Right cardiac atrium (tissue), 5 donors: ENCODE measurements around the gene TCF12. TPM values are rescaled to one million over a fixed set of nuclear protein-coding genes. Genes with fewer than 3 reads are reported as not detected.
"Not testable (repeated sequence)": the region's sequence is repeated elsewhere in the genome, so short reads cannot be mapped to it uniquely, and the experiment has no call there.

Source experiments
- ATAC-seq, 2 donors: fragments of 200-7000 bp; cut with Tn5 transposase; one replicate each; pipeline versions ENCODE4 v1.8.0 to v1.9.1; 2020; ENCODE audit warnings: moderate library complexity in 2 of 2, mild to moderate bottlenecking in 1 of 2
- DNase-seq, 3 donors: peaks; one replicate each; pipeline ENCODE4 v3.0.0-alpha.2; 2020
- H3K27ac ChIP-seq: one replicate; pipeline ENCODE4 v1.5.1; 2013; ENCODE audit warnings: mild to moderate bottlenecking, low read length, control low read depth, moderate library complexity
- H3K27me3 ChIP-seq: one replicate; pipeline ENCODE4 v1.6.1; 2013; ENCODE audit not compliant: control insufficient read depth, insufficient read depth
- H3K4me1 ChIP-seq: one replicate; pipeline ENCODE4 v1.6.1; 2013; ENCODE audit warnings: low read length; ENCODE audit not compliant: control insufficient read depth, insufficient read depth
- H3K4me3 ChIP-seq: one replicate; pipeline ENCODE4 v1.5.1; 2013; ENCODE audit warnings: low read length, control low read depth
- H3K9me3 ChIP-seq: one replicate; pipeline ENCODE4 v1.6.1; 2013; ENCODE audit warnings: low read length; ENCODE audit not compliant: control insufficient read depth
- WGBS: extraction: QIAGEN DNeasy Blood & Tissue Kit; methylation state at CpG from one replicate; pipeline ENCODE4 v1.1.7; 2013; 5-methylcytosine and 5-hydroxymethylcytosine counted together
- intact Hi-C, 4 donors: fragments of 100-400 bp; cut with DNase I; formaldehyde crosslinking; loops; one replicate each; pipeline versions ENCODE4 v1.11.0 to v1.14.0; 2022 to 2023
- polyA plus RNA-seq: library from polyadenylated mRNA; stranded (reverse); fragments of 200-250 nt; gene quantifications from one replicate; pipeline ENCODE4 v1.2.3, GENCODE V29; 2013
- total RNA-seq, 4 donors: library from RNA; stranded (reverse); fragmentation: NEBNext Ultra II Directional; extraction: Animal tissue kit (Norgen Biotek cat#: 25700); gene quantifications; one replicate each; pipeline ENCODE4 v1.2.1, GENCODE V29; 2021
- donor health status: healthy with polysubstance abuse.
- donor health status: DM: no; HTN: yes; CAD: no.
- donor health status: DM: no; HTN: no; CAD: no.
- donor health status: DM: no; HTN: yes; CAD: no; lungs with severe emphysema.
- donor health status: DM: yes; HTN: yes; CAD: no.

The TCF12 gene
- total and polyA plus RNA-seq, 5 donors: 11.7 to 58.8 (median 51.5) TPM

GRCh38 chr15:56944485-56944884 lies 26.0 kb downstream of the TCF12 start:
- ATAC-seq (no peak), DNase-seq (no peak)
- Histone ChIP-seq H3K27ac (no peak overlapping the region), H3K4me1 (peaks cover 3% of the 10 kb centered on the region), H3K27me3 (no peaks in the 10 kb centered on the region), H3K9me3 (no peaks in the 10 kb centered on the region), H3K4me3 (no peak overlapping the region)
- 55% methylated on average over 1 of the region's 1 CpG for WGBS
- intact Hi-C loops: no loop called here

GRCh38 chr15:56946150-56946549 lies 27.7 kb downstream of the TCF12 start:
- no peak overlapping the region for H3K27ac ChIP-seq
- ATAC-seq: no peak

DNA sequence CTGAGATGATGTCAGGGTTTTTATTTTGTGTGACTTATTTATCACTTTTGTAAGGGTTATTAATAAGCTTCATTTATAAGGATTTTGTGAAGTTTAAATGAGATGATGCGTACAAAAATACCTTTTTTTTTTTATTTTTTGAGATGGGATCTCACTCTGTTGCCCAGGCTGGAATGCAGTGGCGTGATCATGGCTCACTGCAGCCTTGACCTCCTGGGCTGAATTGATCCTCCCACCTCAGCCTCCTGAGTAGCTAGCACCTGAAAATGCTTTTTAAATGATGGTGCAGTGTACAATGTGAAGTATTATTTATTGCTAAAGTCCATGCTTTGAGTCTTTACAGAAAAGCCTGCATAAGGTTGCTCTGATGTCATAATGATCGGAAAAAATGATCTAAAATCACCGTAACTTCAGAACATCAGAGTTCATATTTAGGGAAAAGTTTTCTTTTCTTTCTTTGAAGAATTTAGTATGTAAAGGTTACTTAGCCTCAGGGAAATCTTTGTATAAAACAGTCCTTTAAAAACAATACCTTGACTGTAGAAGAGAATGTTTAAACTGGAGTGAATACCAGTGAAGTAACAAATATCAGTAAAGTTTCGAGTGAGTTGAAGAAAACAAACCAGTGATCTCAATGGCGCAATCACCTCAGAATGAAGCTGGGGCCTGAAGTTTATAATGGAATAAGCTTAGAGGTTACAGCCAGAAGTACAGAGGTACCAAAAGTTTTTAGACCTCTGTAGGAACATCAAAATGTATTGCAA lies 29.7 kb downstream of the TCF12 start:
- Histone ChIP-seq H3K9me3 (no peaks in the 10 kb centered on the region), H3K27ac (no peak overlapping the region), H3K27me3 (no peaks in the 10 kb centered on the region), H3K4me1 (peaks cover 1% of the 10 kb centered on the region), H3K4me3 (no peak overlapping the region)
- intact Hi-C loops: no loop called here
- ATAC-seq (no peak), DNase-seq (no peak)
- 94% methylated on average over 6 of the region's 6 CpGs for WGBS

More at GRCh38 chr15:56946150-56946549, 27.7 kb downstream of the TCF12 start:
- Histone ChIP-seq H3K27me3 (no peaks in the 10 kb centered on the region), H3K4me3 (no peak overlapping the region), H3K4me1 (peaks cover 1% of the 10 kb centered on the region), H3K9me3 (no peaks in the 10 kb centered on the region)
- intact Hi-C loops: no loop called here
- no peak for DNase-seq
- WGBS: over 99% methylated on average over 3 of the region's 3 CpGs

DNA sequence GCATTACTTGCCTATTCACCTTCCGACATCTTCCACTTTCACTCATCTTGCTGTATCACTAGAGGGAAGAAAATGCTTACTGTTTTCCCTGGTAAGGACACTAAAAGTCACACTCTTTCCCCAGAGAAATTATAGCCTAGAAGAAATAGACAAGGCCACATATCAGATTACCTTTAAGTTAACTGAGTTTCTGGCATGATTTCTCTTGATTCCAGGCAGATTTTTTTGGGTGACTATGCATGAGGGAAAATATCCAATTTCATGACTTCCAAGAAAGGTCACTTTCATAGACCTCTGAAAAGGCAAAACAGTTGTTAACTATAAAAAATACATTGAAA lies 30.3 kb downstream of the TCF12 start:
- intact Hi-C loops: no loop called here
- Histone ChIP-seq H3K4me1 (peaks cover under 1% of the 10 kb centered on the region), H3K9me3 (no peaks in the 10 kb centered on the region), H3K27me3 (no peaks in the 10 kb centered on the region), H3K4me3 (no peak overlapping the region), H3K27ac (no peak overlapping the region)
- DNase-seq (no peak), ATAC-seq (no peak)
- WGBS: 93% methylated on average over 1 of the region's 1 CpG

DNA sequence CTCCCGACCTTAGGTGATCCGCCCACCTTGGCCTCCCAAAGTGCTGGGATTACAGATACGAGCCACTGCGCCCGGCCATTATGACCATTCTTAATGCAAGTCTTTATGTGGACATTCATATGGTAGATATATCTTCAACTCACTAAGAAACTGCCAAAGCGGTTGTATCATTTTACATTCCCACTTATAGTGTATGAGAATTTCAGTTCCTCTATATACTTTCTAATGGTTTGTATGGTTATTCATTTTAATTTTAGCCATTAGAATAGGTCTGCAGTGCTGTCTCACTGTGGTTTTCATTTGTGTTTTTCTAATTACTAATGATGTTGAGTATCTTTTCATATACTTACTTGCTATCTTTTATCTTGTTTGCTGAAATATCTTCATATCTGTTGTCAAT lies 32.5 kb downstream of the TCF12 start:
- ATAC-seq: no peak
- WGBS: 96% methylated on average over 6 of the region's 6 CpGs

GRCh38 chr15:56953790-56954189 lies 35.3 kb downstream of the TCF12 start:
- ATAC-seq (no peak), DNase-seq (no peak)
- no peaks in the 10 kb centered on the region for H3K27me3 ChIP-seq
- H3K4me3 ChIP-seq: no peak overlapping the region
- intact Hi-C loops: no loop called here
- no peaks in the 10 kb centered on the region for H3K9me3 ChIP-seq
- H3K4me1 ChIP-seq: peaks cover 2% of the 10 kb centered on the region
- 99% methylated on average over 1 of the region's 1 CpG for WGBS
- H3K27ac ChIP-seq: no peak overlapping the region

More for the DNA sequence above, 32.5 kb downstream of the TCF12 start:
- H3K9me3 ChIP-seq: no peaks in the 10 kb centered on the region
- DNase-seq: no peak
- H3K27me3 ChIP-seq: no peaks in the 10 kb centered on the region
- no peaks in the 10 kb centered on the region for H3K4me1 ChIP-seq
- intact Hi-C loops: no loop called here
- H3K27ac ChIP-seq: no peak overlapping the region
- H3K4me3 ChIP-seq: no peak overlapping the region

DNA sequence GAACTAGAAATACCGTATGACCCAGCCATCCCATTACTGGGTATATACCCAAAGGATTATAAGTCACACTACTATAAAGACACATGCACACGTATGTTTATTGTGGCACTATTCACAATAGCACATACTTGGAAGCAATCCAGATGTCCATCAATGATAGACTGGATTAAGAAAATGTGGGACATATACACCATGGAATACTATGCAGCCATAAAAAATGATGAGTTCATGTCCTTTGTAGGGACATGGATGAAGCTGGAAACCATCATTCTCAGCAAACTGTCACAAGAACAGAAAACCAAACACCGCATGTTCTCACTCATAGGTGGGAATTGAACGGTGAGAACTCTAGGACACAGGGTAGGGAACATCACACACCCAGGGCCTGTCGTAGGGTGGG lies 36.6 kb downstream of the TCF12 start:
- H3K9me3 ChIP-seq, H3K4me1 ChIP-seq, ATAC-seq, H3K4me3 ChIP-seq, H3K27ac ChIP-seq, DNase-seq, intact Hi-C loops, H3K27me3 ChIP-seq: not testable (repeated sequence)
- WGBS: 98% methylated on average over 5 of the region's 5 CpGs

- Histone ChIP-seq H3K27ac (no peak overlapping the region), H3K27me3 (no peaks in the 10 kb centered on the region), H3K4me3 (no peak overlapping the region), H3K9me3 (no peaks in the 10 kb centered on the region), H3K4me1 (peaks cover 3% of the 10 kb centered on the region)
- no peak for ATAC-seq
- DNase-seq: no peak
- intact Hi-C loops: no loop called here
Observed at GRCh38 chr15:56956538-56956937, 38.1 kb downstream of the TCF12 start.

DNA sequence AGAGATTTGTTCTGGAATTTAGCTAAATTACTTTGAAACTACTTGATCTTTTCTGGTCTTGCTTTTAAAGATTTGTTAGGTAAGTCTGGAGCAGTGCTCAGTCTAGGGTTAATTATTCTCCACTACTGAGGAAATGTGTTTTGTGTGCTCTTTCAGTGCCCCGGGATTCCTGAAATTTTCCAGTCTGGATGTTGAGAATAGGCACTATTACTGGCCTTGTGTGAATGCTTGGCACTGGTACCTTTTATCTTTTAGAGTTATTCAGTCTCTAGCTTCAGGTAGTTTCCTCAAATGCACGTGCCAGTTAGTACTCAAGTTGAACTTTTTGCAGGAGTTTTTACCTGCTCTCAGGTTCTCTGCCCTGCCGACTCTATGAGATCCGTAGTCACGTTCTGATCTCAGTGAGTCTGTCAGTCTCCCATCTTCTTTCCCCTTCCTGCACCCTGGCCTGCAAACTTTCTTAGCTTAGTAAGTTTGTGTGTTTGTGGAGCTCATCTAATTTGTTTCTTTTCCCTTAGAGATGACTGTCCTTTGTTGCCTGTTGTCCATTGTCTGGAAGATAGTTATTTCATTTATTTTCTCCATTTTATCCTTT lies 39.5 kb downstream of the TCF12 start:
- WGBS: 62% methylated on average over 5 of the region's 5 CpGs

DNA sequence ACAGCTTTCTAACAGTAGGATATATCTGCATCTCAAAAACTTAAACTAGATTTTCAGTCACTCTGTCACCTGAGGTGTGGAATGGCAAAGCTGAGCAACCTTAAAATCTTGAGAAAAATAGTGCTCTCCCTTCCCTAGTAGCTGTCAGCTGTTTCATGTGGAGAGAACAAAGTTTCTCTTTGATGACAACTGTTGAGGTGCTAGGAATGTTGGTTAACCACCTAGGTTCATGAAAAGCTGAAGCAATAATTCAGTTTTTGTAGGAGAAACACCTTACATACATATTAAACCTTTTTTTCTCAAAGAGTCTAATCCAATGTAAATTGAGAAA lies 40.8 kb downstream of the TCF12 start:
- Histone ChIP-seq H3K27me3 (no peaks in the 10 kb centered on the region), H3K27ac (no peak overlapping the region), H3K4me3 (no peak overlapping the region), H3K9me3 (no peaks in the 10 kb centered on the region), H3K4me1 (peaks cover 3% of the 10 kb centered on the region)
- no peak for DNase-seq
- no peak for ATAC-seq
- intact Hi-C loops: no loop called here

More for the DNA sequence above, 39.5 kb downstream of the TCF12 start:
- H3K4me3 ChIP-seq: no peak overlapping the region
- H3K4me1 ChIP-seq: peaks cover 3% of the 10 kb centered on the region
- ATAC-seq (no peak), DNase-seq (no peak)
- no peak overlapping the region for H3K27ac ChIP-seq
- intact Hi-C loops: no loop called here
- no peaks in the 10 kb centered on the region for H3K9me3 ChIP-seq
- H3K27me3 ChIP-seq: no peaks in the 10 kb centered on the region

GRCh38 chr15:56960116-56960515 lies 41.7 kb downstream of the TCF12 start:
- Histone ChIP-seq H3K4me1 (peaks cover 3% of the 10 kb centered on the region), H3K4me3 (no peak overlapping the region), H3K27me3 (no peaks in the 10 kb centered on the region), H3K9me3 (no peaks in the 10 kb centered on the region), H3K27ac (no peak overlapping the region)
- intact Hi-C loops: no loop called here
- WGBS: 96% methylated on average over 2 of the region's 2 CpGs
- DNase-seq (no peak), ATAC-seq (no peak)

DNA sequence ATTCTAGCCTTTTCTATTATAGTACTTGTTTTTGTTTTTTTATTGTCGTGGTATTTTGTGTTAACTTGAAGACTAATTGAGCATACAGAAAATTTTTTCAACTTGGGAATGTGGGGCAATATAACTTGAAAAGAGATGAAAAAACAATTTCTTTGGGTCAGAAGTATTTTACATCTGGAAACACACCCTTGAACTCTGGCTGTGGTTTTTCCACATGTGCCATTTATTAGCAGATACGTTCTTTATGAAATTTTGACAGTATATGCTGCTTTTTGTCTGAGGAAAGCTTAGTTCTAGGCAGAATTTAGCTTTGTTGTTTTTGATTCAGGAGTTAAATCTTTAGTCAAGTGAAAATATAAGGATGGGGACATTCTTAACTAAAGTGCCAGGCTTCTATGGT lies 44.7 kb downstream of the TCF12 start:
- Histone ChIP-seq H3K4me1 (peaks cover 1% of the 10 kb centered on the region), H3K27me3 (no peaks in the 10 kb centered on the region), H3K4me3 (no peak overlapping the region), H3K27ac (no peak overlapping the region), H3K9me3 (no peaks in the 10 kb centered on the region)
- no peak for ATAC-seq
- 83% methylated on average over 2 of the region's 2 CpGs for WGBS
- no peak for DNase-seq
- intact Hi-C loops: no loop called here
